Measurements from ENCODE around the gene PPARD.

Gene PPARD

DNA sequence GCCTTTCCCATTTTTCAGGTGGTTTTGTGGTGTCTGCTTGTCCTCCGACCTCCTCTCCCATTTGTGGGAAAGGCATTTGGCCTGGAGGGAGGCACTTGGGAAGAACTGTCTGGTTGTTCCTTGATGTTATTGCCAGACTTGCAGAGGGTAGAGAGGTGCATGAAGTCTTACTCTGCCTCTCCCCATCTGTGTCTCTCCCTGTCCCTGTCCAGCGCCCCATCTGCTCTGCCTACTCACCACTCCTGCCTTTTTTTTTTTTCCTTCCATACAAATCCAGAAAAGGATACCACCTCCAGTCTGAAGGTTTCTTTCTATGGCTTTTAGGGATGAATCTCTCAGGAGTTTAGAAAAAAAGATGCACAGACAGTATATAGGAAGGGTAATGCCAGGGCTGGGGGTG is 19.8 kb downstream of the PPARD start:
- H3K9me3 ChIP-seq, result no peaks in the 10 kb centered on the region
- H3K27me3 ChIP-seq, result no peaks in the 10 kb centered on the region
- H3K4me1 ChIP-seq (ENCODE audit: control insufficient read depth in 1 of 2, insufficient read depth in 1 of 2, low read depth in 1 of 2, low read length in 1 of 2), result peaks cover 6 to 8% of the 10 kb centered on the region in 2 experiments
- TF ChIP-seq, protein P1, sequence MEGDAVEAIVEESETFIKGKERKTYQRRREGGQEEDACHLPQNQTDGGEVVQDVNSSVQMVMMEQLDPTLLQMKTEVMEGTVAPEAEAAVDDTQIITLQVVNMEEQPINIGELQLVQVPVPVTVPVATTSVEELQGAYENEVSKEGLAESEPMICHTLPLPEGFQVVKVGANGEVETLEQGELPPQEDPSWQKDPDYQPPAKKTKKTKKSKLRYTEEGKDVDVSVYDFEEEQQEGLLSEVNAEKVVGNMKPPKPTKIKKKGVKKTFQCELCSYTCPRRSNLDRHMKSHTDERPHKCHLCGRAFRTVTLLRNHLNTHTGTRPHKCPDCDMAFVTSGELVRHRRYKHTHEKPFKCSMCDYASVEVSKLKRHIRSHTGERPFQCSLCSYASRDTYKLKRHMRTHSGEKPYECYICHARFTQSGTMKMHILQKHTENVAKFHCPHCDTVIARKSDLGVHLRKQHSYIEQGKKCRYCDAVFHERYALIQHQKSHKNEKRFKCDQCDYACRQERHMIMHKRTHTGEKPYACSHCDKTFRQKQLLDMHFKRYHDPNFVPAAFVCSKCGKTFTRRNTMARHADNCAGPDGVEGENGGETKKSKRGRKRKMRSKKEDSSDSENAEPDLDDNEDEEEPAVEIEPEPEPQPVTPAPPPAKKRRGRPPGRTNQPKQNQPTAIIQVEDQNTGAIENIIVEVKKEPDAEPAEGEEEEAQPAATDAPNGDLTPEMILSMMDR (IDR thresholded peaks at IDR 0.05), result no peak
- H3K4me3 ChIP-seq (ENCODE audit: low read depth in 1 of 2, low read length in 1 of 2), result no peak overlapping the region
- H3K27ac ChIP-seq, result no peak overlapping the region
- H3K36me3 ChIP-seq, result peaks cover under 1% of the 10 kb centered on the region

DNA sequence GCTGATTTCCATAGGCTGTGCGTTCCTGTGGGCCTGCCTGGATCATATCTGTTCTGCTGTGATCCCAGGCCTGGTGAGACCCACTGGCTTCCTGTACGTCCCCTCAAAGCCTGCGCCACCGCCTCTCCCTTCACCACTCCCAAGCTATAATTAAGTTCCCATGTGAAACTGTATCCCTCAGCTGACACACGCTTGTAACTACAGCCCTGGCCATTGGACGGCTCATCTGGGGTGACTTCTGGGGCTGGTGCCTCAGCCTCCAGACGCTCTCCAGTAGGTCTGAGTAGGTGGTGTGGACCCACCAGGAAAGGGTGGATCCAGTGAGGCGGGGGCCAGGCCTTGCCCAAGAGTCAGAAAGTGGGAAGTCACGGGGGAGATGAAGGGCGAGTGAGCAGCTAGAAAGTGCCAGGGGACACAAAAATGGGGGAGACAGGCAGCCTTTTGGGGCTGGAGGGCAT is 21.0 kb downstream of the PPARD start:
- TF ChIP-seq, protein P1 (IDR thresholded peaks at IDR 0.05), result no peak

DNA sequence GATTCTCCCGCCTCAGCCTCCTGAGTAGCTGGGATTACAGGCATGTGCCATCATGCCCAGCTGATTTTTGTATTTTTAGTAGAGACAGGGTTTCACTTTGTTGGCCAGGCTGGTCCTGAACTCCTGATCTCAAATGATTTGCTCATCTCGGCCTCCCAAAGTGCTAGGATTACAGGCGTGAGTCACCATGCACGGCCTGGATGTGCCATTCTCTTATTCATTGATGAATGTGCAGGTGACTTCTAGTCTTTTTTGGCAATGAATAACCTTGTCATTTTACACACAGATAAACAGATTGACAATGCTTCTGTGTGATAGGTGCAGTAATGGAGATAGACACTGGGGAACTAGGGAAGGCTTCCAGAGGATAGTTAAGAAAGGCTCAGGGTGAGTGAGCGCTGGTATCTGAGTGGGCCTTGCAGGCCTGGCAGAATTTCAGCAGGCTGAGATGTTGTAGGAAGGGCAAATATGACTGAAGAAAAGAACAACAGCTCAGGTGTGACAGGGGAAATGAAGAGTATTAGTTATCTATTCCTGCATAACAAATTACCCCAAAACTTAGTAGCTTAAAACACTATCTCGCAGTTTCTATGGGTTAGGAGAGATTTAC is 23.3 kb downstream of the PPARD start:
- H3K27me3 ChIP-seq, result no peaks in the 10 kb centered on the region
- H3K9me3 ChIP-seq, result no peaks in the 10 kb centered on the region
- H3K4me1 ChIP-seq (ENCODE audit: control insufficient read depth in 1 of 2, insufficient read depth in 1 of 2, low read depth in 1 of 2, low read length in 1 of 2), result peaks cover 23 to 25% of the 10 kb centered on the region in 2 experiments
- TF ChIP-seq, protein P1 (IDR thresholded peaks at IDR 0.05), result no peak
- no peak overlapping the region for H3K4me3 ChIP-seq (ENCODE audit: low read depth in 1 of 2, low read length in 1 of 2)
- no peak overlapping the region for H3K27ac ChIP-seq
- no peaks in the 10 kb centered on the region for H3K36me3 ChIP-seq

More for the DNA sequence above, 21.0 kb downstream of the PPARD start:
- H3K4me3 ChIP-seq (ENCODE audit: low read depth in 1 of 2, low read length in 1 of 2), result no peak overlapping the region
- no peaks in the 10 kb centered on the region for H3K27me3 ChIP-seq
- peaks cover 6 to 9% of the 10 kb centered on the region in 2 experiments for H3K4me1 ChIP-seq (ENCODE audit: control insufficient read depth in 1 of 2, insufficient read depth in 1 of 2, low read depth in 1 of 2, low read length in 1 of 2)
- no peaks in the 10 kb centered on the region for H3K36me3 ChIP-seq
- H3K9me3 ChIP-seq, result no peaks in the 10 kb centered on the region
- H3K27ac ChIP-seq, result no peak overlapping the region

DNA sequence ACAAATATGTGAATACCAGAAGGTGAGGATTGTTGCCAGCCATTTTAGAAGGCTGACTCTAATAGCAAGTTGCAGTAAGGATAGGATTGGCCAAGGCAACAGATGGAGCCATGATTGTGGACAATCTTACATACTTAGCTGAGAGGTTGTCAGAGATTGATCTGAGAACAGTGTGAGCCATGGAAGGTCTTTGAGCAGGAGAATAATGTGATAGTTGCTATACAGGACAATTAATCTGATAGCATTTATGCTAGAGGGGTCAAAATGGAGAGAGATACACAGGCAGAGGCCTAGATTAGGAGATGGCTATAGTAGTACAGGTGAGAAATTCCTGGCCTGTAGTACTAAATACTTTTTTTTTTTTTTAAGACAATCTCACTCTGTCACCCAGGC is 23.8 kb downstream of the PPARD start:
- Histone ChIP-seq H3K36me3 (no peaks in the 10 kb centered on the region), H3K27ac (no peak overlapping the region), H3K27me3 (no peaks in the 10 kb centered on the region), H3K9me3 (no peaks in the 10 kb centered on the region), H3K4me3 (ENCODE audit: low read depth in 1 of 2, low read length in 1 of 2) (no peak overlapping the region), H3K4me1 (ENCODE audit: control insufficient read depth in 1 of 2, insufficient read depth in 1 of 2, low read depth in 1 of 2, low read length in 1 of 2) (peaks cover 27 to 29% of the 10 kb centered on the region in 2 experiments)
- TF ChIP-seq, protein P1 (IDR thresholded peaks at IDR 0.05), result no peak

DNA sequence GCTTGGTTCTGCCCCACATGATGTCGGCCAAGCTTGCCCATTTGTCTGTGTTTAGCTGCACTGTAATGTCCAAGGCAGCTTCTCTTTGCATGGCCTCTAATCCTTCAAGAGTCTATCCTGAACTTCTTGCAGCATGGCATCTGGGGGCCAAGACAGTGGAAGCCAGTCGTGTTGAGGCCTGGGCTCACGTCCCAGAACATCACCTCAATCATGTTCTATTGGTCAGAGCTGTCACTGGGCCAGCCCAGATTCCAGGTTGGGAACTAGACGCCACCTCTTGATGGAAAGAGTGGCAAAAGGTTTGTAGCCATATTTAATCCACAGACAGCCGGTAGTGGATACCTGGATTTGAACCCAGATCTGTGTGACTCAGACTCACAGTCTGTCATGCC is 25.3 kb downstream of the PPARD start:
- Histone ChIP-seq H3K27ac (no peak overlapping the region), H3K4me3 (ENCODE audit: low read depth in 1 of 2, low read length in 1 of 2) (no peak overlapping the region), H3K9me3 (no peaks in the 10 kb centered on the region), H3K4me1 (ENCODE audit: control insufficient read depth in 1 of 2, insufficient read depth in 1 of 2, low read depth in 1 of 2, low read length in 1 of 2) (peaks cover 36 to 43% of the 10 kb centered on the region in 2 experiments), H3K27me3 (no peaks in the 10 kb centered on the region), H3K36me3 (no peaks in the 10 kb centered on the region)
- TF ChIP-seq, protein P1 (IDR thresholded peaks at IDR 0.05), result no peak

Measured in neutrophil (primary cell).